SHP77 treated with DMSO at 0.1 percent for 48 hours (cell line): ENCODE results near the gene EGFL8.
"Not testable (repeated sequence)": the region's sequence is repeated elsewhere in the genome, so short reads cannot be mapped to it uniquely, and the experiment has no call there.

ENCODE experiments used
- DNase-seq: peaks from one replicate; lab custom pipeline; 2025; lab: John Stamatoyannopoulos, UW

Gene EGFL8

DNA sequence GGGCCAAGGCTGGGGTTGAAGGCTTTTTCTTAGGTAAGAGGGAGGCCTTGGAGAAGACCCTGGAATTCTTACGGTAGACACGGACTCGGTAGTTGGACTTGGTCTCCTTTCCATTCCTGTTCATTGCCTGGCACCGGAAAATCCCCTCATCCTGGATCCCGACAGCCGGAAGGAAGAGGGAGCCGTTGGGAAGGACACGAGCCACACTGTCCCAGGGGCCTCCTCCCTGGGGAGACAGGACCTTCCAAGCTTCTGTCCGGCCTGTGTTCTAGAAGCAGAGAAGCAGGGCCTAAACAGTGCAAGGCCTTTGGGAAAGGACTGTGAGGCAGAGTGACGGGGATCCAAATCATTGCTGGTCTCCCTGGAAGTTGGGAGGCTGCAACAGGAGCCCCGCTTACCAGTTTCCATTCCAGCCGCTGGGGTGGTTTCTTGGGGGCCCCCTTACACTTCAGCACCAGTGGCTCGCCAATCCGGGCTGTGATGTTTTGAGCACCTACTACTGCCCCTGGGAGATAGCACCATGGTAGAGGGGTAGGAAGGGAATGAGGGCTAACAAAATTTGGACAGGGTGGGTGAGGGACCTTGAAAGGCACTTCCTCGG, 19.2 kb downstream of the EGFL8 start:
- DNase-seq = no peak

GRCh38 chr6:32184084-32184640, 19.8 kb downstream of the EGFL8 start, which contains the start of gene AGER:
TSS of gene AGER (minus strand) at chr6:32184253. CDS start at chr6:32184222, 31 bp downstream.
- DNase-seq = no peak

DNA sequence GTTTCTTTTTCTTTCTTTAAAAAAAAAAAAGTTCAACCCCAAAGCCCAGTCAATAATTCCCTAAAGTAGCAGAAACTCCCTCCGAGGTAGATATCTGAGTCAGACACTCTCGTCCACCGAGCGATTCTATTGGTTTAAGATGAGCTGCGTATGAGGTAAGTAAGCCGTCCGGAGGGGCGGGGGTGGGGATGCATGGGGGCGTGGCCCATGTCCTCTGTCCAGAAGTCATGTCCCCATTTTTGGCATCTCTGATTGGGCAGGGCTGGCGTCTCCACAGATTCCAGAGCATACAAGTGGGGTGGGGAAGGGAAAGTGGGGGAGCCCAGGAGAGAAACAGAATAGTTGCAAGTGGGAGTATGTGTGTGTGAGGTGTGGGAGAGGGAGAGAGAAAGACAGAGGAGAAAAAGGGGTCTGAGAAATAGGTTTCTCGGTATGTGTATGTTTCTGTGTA, 21.3 kb downstream of the EGFL8 start:
- not testable (repeated sequence) for DNase-seq

DNA sequence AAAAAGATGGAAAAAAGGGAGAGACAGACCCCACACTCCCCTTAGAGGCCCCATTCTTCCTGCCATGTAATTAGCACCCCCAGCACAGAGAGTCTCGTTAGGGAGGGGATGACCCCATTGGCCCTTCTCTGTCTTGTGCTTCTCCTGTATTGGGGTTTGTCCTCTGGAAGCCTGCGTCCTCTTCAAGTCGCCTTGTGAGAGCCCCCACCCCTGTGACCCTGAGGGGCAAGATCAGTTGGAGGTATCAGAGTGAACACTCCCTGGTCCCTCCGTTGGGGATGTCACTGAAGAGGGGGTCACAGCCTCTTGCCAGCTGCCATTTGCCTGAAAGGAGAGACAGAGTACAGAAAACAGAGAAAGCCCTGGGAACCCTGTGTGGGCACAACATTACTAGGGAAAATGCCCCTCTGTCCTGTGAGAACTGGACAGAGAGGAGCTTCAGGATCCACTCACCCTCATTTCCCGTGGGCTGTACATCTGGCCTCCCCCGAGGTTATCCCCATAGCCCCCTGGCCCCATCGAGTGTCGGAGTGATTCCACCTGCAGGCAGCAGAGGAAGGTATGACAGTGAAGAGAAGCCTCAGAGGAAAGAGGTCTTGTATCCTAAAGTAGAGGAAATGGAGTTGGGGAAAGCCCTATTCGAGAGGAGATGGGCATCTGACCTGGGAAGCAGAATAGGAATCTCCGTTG, 21.9 kb downstream of the EGFL8 start:
- DNase-seq = not testable (repeated sequence)

DNA sequence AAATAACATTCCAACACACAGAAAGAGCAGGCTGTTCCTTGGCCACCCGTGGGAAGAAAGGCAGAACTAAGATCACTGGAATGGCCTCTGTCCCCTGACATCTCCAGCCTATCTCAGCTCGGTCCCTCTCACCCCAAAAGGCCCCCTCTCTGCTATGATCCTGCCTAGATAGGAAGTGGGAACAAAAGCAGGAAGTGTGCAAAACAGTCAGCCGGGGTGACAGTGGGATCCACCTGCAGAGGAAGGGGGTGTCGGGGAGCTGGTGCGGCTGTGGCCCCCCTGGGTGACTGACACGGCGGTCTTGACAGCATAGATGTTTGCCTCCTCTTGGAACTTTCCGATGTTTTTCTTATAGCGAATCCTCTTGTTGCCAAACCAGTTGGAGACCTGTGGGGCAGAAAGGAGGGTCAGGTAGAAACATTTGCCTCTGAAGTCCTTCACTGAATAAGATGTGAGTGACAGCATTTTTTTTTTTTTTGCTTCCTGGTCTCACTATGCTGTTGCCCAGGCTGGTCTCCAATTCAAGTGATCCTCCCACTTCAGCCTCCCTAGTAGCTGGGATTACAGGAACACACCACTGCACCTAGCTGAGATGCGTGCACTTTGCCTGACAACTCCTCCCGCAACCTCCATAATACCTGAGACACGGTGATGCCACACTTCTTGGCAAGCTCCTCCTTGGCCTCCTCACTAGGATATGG, 22.8 kb downstream of the EGFL8 start:
- no peak for DNase-seq

- not testable (repeated sequence) for DNase-seq
Observed at GRCh38 chr6:32187725-32188380, 23.5 kb downstream of the EGFL8 start.

GRCh38 chr6:32188381-32189068, 24.1 kb downstream of the EGFL8 start:
- DNase-seq = no peak

GRCh38 chr6:32189069-32189741, 24.8 kb downstream of the EGFL8 start:
- DNase-seq = no peak

DNA sequence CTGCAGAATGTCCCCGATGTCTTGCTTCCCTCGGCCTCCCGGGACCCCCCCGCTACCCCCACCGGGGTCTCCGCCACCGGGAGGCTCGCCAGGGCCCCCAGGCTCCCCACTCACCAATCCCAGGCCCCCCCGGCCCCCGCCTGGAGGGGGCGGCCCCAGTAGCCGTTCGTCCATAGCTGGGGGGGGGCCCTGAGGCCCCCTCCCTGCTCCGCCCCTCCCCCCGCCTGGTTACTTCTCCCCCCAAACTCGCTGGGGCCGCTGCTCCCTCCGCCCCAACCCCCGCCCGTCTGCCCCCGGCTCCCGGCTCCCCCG, 25.3 kb downstream of the EGFL8 start:
- no peak for DNase-seq

GRCh38 chr6:32190054-32190851, 25.9 kb downstream of the EGFL8 start, which contains the start of gene PBX2:
TSS of gene PBX2 (minus strand) at chr6:32190202. CDS start at chr6:32189915, 287 bp downstream.
- peak; percentile 61 for DNase-seq

- no peak for DNase-seq
Observed at GRCh38 chr6:32190911-32191677, 26.7 kb downstream of the EGFL8 start.

- no peak for DNase-seq
Observed at GRCh38 chr6:32191696-32192607, 27.6 kb downstream of the EGFL8 start.

GRCh38 chr6:32192608-32193039, 28.2 kb downstream of the EGFL8 start, which contains the start of gene GPSM3:
TSS of gene GPSM3 (minus strand) at chr6:32192643. CDS start at chr6:32192513, 130 bp downstream.
- peak; percentile 56 for DNase-seq

GRCh38 chr6:32193096-32193495, 28.7 kb downstream of the EGFL8 start:
- not testable (repeated sequence) for DNase-seq

- DNase-seq = no peak
Observed at GRCh38 chr6:32194388-32194787, 30.0 kb downstream of the EGFL8 start.

GRCh38 chr6:32194825-32195651, 30.6 kb downstream of the EGFL8 start:
- no peak for DNase-seq

- peak; percentile 96 for DNase-seq
Observed at GRCh38 chr6:32195652-32195901, 31.2 kb downstream of the EGFL8 start.
